Measurements from ENCODE around the gene CALCA.

Gene CALCA

DNA sequence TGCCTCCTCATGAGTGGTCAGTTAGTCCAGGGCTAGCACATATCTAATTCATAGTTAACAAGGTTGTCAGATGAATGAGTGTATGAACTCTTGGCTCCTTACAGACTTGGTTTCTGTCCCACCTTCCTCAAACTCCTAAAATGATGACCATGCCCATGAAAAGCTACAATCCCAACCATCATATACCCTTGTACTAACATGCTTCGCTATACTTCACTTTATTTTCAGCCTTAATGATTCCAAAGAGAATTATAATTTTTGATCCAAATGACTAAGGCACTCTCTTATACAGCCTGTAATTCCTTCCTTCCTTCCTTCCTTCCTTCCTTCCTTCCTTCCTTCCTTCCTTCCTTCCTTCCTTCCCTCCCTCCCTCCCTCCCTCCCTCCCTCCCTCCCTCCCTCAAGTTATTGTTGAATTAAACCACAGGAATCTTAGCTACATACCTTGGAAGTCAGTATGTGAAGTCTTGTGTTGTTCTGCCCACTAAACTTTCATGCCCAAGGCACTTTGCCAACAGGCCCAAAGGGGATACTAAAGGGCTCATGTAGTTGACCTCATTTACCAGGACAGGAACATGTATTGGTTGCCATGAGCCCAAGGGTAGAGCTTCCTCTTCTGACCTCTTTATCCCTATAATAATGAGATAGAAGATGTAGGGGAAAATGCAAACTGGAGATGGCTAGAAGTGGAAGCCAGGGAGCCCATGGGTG is 37.4 kb downstream of the CALCA start:
- Histone ChIP-seq H3K4me3 (ENCODE audit: low read depth, low read length) (no peak overlapping the region), H3K36me3 (ENCODE audit: control insufficient read depth in 2 of 2, insufficient read depth in 1 of 2, low read length in 2 of 2) (no peaks in the 10 kb centered on the region), H3K27ac (ENCODE audit: extremely low read depth, low read depth, low read length) (no peak overlapping the region), H3K4me1 (ENCODE audit: control insufficient read depth, insufficient read depth, low read length) (no peaks in the 10 kb centered on the region), H3K9me3 (ENCODE audit: control insufficient read depth, insufficient read depth, low read depth, low read length) (no peaks in the 10 kb centered on the region)
- CTCF ChIA-PET: interaction anchor here (1.0 to 1.4 kb wide), 2 partner anchors 12 to 26 kb away, joined by 4 to 5 read pairs; no protein-coding TSS in a partner anchor
- POLR2A ChIA-PET: no interaction called here
- TF ChIP-seq ZNF596 (tag by site-specific recombination; IDR thresholded peaks at IDR 0.05) (no peak), ZNF549 (tag by site-specific recombination; IDR thresholded peaks at IDR 0.05) (no peak), ZNF292 (tag by site-specific recombination; IDR thresholded peaks at IDR 0.05; ENCODE audit: borderline replicate concordance, low read depth) (no peak), MZF1 (tag by site-specific recombination; IDR thresholded peaks at IDR 0.05; ENCODE audit: borderline replicate concordance) (no peak), ZSCAN16 (tag by site-specific recombination; IDR thresholded peaks at IDR 0.05) (no peak), YY2 (tag by site-specific recombination; IDR thresholded peaks at IDR 0.05) (no peak), ZNF341 (tag by site-specific recombination; IDR thresholded peaks at IDR 0.05; ENCODE audit: low read depth) (no peak), ZNF623 (tag by site-specific recombination; IDR thresholded peaks at IDR 0.05) (no peak), ZNF324 (tag by site-specific recombination; IDR thresholded peaks at IDR 0.05) (no peak), ZNF600 (tag by site-specific recombination; IDR thresholded peaks at IDR 0.05) (no peak), ZNF394 (tag by site-specific recombination; IDR thresholded peaks at IDR 0.05; ENCODE audit: borderline replicate concordance) (no peak), TRIM28 (IDR thresholded peaks at IDR 0.05; ENCODE audit: borderline replicate concordance, low read length) (no peak), ZNF157 (tag by site-specific recombination; IDR thresholded peaks at IDR 0.05) (no peak)
- TF ChIP-seq, protein P1, sequence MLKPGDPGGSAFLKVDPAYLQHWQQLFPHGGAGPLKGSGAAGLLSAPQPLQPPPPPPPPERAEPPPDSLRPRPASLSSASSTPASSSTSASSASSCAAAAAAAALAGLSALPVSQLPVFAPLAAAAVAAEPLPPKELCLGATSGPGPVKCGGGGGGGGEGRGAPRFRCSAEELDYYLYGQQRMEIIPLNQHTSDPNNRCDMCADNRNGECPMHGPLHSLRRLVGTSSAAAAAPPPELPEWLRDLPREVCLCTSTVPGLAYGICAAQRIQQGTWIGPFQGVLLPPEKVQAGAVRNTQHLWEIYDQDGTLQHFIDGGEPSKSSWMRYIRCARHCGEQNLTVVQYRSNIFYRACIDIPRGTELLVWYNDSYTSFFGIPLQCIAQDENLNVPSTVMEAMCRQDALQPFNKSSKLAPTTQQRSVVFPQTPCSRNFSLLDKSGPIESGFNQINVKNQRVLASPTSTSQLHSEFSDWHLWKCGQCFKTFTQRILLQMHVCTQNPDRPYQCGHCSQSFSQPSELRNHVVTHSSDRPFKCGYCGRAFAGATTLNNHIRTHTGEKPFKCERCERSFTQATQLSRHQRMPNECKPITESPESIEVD (tag by site-specific recombination; IDR thresholded peaks at IDR 0.05): no peak
- TF ChIP-seq, protein P2, sequence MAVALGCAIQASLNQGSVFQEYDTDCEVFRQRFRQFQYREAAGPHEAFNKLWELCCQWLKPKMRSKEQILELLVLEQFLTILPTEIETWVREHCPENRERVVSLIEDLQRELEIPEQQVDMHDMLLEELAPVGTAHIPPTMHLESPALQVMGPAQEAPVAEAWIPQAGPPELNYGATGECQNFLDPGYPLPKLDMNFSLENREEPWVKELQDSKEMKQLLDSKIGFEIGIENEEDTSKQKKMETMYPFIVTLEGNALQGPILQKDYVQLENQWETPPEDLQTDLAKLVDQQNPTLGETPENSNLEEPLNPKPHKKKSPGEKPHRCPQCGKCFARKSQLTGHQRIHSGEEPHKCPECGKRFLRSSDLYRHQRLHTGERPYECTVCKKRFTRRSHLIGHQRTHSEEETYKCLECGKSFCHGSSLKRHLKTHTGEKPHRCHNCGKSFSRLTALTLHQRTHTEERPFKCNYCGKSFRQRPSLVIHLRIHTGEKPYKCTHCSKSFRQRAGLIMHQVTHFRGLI (tag by site-specific recombination; IDR thresholded peaks at IDR 0.05): no peak

DNA sequence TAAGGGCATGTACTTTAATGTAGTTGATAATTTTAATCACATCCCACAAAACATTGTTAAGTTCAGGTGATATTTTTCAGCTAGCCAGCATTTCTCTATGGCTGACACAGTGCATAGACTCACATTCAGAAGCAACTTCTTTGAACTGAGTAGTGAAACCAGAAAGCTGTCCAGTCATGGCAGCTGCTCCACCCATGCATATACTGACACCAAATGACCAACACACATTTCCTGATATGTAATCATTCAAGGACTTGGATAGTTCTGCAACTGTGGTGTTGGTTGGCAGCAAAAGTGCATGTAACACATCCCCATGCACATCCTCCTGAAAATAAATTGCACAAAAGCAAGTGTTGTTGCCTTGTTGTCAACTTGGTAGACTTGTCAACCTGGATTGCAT is 39.7 kb downstream of the CALCA start:
- Histone ChIP-seq H3K27ac (ENCODE audit: extremely low read depth, low read depth, low read length) (no peak overlapping the region), H3K4me3 (ENCODE audit: low read depth, low read length) (no peak overlapping the region), H3K36me3 (ENCODE audit: control insufficient read depth in 2 of 2, insufficient read depth in 1 of 2, low read length in 2 of 2) (no peaks in the 10 kb centered on the region), H3K4me1 (ENCODE audit: control insufficient read depth, insufficient read depth, low read length) (no peaks in the 10 kb centered on the region), H3K9me3 (ENCODE audit: control insufficient read depth, insufficient read depth, low read depth, low read length) (no peaks in the 10 kb centered on the region)
- ChIA-PET CTCF (no interaction called here), POLR2A (no interaction called here)
- no peak for TF ChIP-seq ZNF292 (tag by site-specific recombination; IDR thresholded peaks at IDR 0.05; ENCODE audit: borderline replicate concordance, low read depth)
- no peak for TF ChIP-seq ZNF10 (tag by site-specific recombination; IDR thresholded peaks at IDR 0.05)

DNA sequence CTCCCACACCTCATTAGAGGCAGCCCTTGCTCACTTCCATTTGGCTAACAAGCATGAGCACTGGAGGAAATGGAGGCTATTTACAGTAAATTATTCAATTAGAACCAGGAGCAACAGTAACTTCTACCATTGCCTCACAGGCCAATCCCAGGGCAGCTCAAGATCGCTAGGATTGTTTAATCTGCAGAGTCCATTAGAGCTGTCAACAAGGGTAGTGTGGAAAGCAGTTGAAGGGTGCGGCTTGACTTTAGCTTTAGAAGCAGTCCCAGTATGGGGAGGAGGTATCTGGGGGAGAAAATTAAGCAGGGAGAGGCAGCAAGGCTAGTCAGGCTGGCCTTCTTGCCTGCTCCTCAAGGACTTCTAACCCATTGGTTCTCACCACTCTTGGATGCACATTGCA is 41.8 kb downstream of the CALCA start:
- no peak overlapping the region for H3K27ac ChIP-seq (ENCODE audit: extremely low read depth, low read depth, low read length)
- H3K9me3 ChIP-seq (ENCODE audit: control insufficient read depth, insufficient read depth, low read depth, low read length): no peaks in the 10 kb centered on the region
- no peak overlapping the region for H3K4me3 ChIP-seq (ENCODE audit: low read depth, low read length)
- ChIA-PET POLR2A (interaction anchor here (0.5 kb wide), 1 partner anchor 475 kb away, joined by 5 read pairs; no protein-coding TSS in a partner anchor), CTCF (interaction anchor here (1.0 kb wide), 1 partner anchor 75 kb away, joined by 3 read pairs; no protein-coding TSS in a partner anchor)
- no peaks in the 10 kb centered on the region for H3K36me3 ChIP-seq (ENCODE audit: control insufficient read depth in 2 of 2, insufficient read depth in 1 of 2, low read length in 2 of 2)
- no peaks in the 10 kb centered on the region for H3K4me1 ChIP-seq (ENCODE audit: control insufficient read depth, insufficient read depth, low read length)
- TF ChIP-seq ZNF660 (tag by site-specific recombination; IDR thresholded peaks at IDR 0.05) (no peak), RBAK (tag by site-specific recombination; IDR thresholded peaks at IDR 0.05) (no peak), REPIN1 (tag by site-specific recombination; IDR thresholded peaks at IDR 0.05; ENCODE audit: low read depth) (no peak), ZNF664 (tag by site-specific recombination; IDR thresholded peaks at IDR 0.05) (no peak), ZNF157 (tag by site-specific recombination; IDR thresholded peaks at IDR 0.05) (no peak), OVOL3 (tag by site-specific recombination; IDR thresholded peaks at IDR 0.05) (no peak), ZFP69B (tag by site-specific recombination; IDR thresholded peaks at IDR 0.05) (no peak), ZNF433 (tag by site-specific recombination; IDR thresholded peaks at IDR 0.05; ENCODE audit: low read depth) (no peak), ZNF501 (tag by site-specific recombination; IDR thresholded peaks at IDR 0.05) (no peak), ZNF585B (tag by site-specific recombination; IDR thresholded peaks at IDR 0.05) (no peak)
- TF ChIP-seq, protein P3, sequence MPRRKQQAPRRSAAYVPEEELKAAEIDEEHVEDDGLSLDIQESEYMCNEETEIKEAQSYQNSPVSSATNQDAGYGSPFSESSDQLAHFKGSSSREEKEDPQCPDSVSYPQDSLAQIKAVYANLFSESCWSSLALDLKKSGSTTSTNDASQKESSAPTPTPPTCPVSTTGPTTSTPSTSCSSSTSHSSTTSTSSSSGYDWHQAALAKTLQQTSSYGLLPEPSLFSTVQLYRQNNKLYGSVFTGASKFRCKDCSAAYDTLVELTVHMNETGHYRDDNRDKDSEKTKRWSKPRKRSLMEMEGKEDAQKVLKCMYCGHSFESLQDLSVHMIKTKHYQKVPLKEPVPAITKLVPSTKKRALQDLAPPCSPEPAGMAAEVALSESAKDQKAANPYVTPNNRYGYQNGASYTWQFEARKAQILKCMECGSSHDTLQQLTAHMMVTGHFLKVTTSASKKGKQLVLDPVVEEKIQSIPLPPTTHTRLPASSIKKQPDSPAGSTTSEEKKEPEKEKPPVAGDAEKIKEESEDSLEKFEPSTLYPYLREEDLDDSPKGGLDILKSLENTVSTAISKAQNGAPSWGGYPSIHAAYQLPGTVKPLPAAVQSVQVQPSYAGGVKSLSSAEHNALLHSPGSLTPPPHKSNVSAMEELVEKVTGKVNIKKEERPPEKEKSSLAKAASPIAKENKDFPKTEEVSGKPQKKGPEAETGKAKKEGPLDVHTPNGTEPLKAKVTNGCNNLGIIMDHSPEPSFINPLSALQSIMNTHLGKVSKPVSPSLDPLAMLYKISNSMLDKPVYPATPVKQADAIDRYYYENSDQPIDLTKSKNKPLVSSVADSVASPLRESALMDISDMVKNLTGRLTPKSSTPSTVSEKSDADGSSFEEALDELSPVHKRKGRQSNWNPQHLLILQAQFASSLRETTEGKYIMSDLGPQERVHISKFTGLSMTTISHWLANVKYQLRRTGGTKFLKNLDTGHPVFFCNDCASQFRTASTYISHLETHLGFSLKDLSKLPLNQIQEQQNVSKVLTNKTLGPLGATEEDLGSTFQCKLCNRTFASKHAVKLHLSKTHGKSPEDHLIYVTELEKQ (tag by site-specific recombination; IDR thresholded peaks at IDR 0.05; ENCODE audit: borderline replicate concordance): no peak

Data from HEK293 (cell line).